NAMALWA (cell line): ENCODE data around the gene CHCT1.

Experiments
- DNase-seq: peaks from one replicate; pipeline ENCODE4 v3.0.0-alpha.2; 2015; ENCODE audit warnings: low spot score

The CHCT1 gene

DNA sequence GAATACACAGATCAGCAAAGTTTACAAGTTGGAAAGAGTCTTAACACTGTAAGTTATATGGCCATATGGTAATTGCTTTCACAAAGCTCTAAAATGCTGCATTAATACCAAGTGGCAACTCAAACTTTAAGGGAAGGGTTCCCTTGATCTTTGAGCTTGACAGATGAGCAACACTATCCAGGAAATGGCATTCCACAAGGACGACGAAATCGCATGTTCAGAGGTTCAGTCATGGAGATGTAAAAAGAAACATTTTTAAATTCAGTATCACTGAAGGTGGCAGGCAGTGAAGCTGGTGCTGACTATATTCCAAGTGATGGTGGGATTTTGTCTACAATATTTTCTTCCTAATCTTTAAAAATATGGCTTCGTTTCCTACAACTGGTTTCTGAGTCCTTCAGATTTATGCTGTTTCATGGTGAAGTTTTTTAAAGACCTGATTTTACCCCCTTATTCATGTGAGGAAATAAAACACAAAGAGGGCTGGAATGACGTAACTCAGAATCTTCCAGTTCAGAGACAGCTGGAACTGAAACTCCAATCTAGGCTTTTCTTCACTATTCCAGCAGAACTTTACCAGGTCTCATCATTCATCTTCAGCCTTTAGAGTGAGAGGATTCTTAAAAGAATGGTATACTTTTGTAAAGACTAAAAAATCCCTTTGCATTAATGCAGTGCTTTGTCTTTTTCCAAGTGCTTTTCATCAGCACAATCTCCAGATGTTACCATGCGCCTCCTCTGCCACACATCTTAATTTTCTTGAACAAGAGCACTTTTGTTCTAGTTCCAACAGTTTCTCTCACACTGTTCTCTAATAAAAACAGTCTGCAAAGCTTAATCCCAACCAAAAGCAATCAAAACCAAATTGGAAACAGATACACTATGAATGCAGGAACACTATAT lies 20.2 kb downstream of the CHCT1 start:
- no peak for DNase-seq

DNA sequence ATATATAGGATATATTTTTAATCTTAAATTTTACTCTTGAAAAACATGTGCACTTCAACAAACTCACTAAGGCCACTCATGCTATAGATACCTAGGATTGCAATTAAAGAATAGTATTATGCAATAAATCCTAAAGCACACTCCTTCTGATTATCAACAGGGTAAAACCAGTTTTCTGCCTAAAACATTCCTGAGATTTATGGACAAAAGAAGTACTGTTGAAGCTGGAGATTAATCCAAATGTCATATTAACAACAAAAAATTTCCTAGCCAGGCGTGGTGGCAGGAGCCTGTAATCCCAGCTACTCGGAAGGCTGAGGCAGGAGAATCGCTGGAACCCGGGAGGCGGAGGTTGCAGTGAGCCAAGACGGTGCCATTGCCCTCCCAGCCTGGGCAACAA lies 21.4 kb downstream of the CHCT1 start:
- DNase-seq, result no peak

DNA sequence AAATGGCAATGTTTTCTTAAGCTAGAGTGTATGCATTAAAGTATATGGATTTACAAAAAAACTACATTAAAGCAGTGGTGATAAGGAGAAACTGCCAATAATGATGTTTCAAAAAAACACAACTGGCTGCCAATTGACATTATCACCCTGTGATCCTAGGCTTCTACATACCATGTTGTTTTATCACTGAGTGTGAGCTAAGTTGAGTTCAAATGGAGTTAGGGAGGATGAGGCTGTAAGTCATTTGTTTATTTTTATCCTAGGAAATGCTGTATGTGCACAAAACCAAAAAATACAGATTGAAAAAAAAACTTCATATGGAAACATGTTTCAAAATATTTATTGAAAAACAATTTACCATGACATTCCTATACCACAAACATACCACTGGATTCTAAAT lies 22.9 kb downstream of the CHCT1 start:
- DNase-seq, result no peak

DNA sequence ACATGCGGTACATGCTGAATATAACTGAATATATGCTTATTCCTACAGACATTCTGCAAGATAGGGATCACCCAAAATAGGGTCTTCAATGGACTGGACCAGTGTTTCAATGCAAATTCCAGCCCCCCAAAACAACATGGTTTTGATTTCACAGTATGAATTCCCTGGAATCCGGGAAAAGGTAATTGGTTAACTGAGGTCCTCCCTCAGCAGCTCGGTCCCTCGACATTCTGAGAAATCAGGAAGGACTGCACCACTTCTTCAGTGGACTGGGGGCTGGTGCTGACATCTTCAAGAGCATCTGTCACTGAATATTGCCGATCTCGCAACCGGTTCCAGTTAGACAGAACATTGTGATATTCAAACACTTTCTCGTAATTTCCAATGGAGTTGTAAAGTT lies 25.1 kb downstream of the CHCT1 start:
- no peak for DNase-seq

DNA sequence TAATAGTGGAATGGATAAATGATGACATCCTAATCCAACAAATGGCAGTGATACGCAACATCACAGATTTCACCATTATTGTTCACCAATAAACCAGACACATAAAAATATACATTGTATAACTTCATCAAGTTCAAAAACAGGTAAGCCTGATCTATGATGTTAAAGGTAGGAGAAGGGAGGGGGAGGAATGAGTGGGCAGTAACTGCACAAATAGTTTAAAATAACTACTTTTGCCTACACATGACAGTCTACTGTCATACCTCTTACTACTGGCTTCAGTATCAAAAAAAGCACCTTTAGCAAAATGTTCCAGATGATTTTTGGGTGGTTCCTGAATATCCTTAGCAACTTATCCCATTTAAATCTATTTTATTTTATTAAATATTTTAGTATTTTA lies 28.8 kb downstream of the CHCT1 start:
- no peak for DNase-seq

DNA sequence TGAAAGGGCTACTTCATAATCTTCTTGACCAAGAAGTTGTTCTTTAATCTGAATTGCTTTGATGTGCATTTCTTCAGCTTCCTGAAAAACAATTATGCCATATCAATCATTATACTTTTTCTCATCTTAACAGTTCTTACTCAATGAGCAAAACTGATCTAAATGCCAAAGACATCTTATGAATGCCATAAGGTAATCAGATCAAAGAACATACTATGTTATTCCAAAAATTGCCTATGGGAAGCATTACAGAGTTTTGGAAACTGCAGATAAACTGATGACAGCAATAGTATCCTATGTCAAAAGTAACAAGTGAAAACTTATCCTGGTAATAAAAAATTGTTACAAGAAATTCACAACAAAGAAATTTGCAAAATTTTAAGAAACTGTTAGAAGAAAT lies 29.7 kb downstream of the CHCT1 start:
- DNase-seq, result no peak

DNA sequence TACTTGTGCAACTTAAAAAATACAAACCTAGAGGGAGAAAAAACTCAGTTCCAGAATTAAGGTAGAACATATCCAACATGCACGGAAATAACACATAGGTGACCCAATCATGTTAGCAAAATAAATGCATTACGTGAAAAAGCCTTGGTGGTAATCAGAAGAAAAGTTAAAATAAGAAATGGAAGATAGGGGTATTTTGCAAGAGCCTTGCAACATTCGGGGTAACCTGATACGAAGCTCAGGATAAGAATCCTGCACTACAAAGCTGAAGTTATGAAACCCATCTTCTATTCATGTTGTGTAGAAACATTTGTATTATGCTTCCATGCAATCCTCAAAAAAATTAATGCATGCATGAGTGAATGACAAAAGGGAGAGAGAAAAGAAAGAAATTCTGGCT lies 33.1 kb downstream of the CHCT1 start:
- no peak for DNase-seq

DNA sequence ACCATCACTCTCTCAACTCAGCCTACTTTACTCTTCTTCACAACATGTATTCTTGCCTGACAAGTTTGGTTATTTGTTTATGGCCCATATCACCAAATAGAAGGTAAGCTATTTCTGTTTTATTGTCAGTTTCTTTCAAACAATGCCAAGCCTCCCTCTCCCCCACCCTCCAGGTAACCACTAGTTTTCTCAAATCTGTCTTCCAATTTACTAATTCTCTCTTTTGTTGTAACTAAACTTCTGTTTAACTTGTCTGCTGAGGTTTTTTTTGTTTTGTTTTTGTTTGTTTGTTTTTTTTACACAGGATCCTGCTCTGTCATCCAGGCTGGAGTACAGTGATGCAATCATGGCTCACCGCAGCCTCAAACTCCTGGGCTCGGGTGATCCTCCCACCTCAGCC lies 34.9 kb downstream of the CHCT1 start:
- no peak for DNase-seq

DNA sequence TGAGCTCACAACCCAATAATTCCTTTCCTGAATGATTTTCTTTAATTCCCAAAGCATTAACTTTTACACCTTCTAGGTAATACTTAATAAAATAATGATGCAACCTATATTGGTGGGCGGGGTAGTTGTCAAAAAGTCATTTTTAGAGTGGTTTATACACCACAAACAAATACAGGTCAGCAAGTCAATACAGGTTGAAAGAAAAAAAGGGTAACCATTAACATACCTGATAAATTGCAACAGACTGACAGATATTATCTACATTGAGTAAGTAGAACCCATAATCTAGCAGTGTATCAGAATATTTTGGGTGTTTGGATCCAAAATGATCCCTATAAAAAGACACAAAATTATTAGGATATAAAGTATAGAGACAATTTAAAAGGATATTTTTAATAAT lies 39.3 kb downstream of the CHCT1 start:
- DNase-seq, result no peak

DNA sequence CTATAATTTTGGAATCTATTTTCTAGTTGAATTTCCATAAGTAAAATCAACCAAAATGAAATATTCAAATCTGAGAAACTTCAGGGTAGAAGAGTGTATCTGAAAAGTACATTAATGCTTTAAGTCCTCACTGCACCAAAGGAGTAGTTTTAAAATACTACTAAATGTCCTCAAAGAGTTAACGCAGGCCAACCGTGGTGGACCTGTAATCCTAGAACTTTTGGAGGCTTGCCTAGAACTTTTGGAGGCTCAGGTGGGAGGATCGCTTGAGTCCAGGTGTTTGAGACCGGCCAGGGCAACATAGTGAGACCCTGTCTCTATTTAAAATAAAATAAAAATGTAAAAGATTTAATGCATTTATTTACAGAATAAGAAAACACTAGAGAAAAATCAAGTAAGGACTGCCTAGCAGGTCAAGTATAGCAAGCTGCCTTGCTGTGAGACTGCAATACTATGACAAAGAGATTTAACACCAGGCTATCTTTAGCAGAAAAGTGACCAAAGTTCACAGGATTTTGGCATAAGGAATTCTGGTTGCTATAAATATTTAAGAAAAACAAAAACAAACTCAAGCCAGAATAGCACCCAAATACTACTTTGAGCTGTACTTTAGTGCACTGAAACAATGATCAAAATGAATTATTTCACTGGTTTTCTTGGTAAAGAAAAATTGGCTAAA lies 41.0 kb downstream of the CHCT1 start:
- DNase-seq, result no peak

DNA sequence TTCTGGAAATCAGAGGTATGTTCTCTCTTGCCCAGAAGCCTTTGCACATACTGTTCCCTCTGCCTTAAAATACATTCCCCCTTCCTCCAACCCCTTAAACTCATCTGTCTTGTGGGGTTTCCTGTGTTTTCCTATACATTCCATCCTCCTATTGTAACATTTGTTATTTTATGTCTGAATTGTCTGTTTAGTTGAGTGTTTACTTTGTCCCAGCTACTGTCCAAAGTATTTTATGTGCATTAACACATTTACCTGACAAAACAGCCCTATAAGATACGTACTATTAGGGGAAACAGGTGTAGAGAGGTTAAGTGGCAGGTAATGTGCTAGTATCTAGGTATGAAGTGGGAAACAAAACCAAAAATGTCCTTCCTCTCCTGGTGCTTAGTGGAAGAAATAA lies 42.1 kb downstream of the CHCT1 start:
- DNase-seq, result no peak

DNA sequence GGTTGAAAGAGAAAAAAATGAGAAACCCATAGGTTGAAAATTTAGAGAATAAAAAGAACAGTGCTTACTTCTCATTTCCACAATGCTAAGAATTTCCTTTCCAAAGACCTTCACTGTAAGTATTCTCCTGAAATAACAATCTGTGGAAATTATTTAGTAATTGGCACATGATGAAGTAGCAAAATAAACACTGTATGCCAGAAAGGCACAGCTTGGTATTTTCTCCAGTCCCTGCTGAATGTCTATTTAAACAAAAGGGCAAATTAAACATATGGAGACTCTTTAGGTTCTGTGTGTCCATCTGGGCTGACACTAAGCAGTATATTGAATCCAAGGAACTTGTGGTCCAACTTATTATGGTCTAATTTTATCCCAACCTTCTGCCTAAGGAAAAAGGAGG lies 46.1 kb downstream of the CHCT1 start:
- DNase-seq, result no peak

DNA sequence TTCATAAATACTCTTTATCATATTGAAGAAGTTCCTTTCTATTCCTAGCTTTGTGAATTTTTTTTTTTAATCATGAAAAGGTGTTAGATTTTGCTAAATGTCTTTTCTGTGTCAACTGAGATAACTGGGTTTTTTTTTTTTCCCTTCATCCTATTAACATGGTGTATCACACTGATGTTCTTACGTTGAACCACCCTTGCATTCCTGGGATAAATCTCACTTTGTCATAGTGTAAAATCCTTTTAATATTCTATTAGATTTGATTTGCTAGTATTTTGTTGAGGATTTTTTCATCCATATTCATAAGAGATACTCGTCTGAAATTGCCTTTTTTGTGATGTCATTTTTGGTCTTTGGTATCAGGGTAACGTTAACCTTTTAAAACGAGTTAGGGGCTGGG lies 49.2 kb downstream of the CHCT1 start:
- no peak for DNase-seq

DNA sequence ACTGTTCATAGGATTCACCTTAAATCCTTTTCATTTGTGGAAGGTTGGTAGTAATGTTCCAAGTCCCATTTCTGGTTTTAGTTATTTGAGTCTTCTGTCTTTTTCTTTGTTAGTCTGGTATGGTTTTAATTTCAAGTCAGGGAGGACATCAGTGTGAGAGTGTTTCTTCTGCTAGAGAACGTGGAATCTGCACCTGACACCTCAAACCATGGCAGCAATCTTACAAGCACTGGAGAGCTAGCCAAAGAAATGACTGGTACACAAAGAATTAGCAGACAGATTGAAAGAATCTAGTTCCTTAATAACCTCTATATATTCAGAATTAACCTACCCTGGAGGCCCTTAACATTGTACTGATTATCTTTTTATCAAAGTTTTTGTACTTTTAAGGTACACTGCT lies 50.2 kb downstream of the CHCT1 start:
- no peak for DNase-seq

DNA sequence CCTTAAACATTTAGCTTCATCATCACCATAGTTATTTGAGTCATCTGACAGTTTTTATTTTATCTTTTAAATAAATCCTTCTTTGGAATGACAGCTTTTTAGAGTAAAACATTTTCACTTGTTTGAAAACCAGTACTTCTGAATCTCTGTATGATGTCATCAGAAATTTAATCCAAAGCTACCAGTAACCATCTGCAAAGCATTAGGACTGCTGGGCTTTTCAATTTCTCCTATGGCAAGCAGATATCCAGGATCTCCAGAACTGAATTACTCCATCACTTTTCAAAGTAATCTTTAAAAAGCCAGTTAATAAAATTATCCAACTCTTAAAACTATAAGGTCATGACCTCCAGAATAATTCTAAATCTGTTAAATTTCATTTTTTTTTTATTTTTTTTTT lies 51.5 kb downstream of the CHCT1 start:
- no peak for DNase-seq
